Vagina (tissue), 2 donors: ENCODE data around the gene ABI1. TPM values are rescaled to one million over a fixed set of nuclear protein-coding genes. Genes with fewer than 3 reads are reported as not detected.
"Not testable (repeated sequence)": the region's sequence is repeated elsewhere in the genome, so short reads cannot be mapped to it uniquely, and the experiment has no call there.

Source experiments
- DNase-seq, 2 donors: peaks; one replicate each; pipeline ENCODE4 v3.0.0-alpha.2; 2017; ENCODE audit errors: extremely low spot score in 2 of 2
- H3K27ac ChIP-seq: fragments of 200-600 bp; sonication (generic); one replicate; pipeline ENCODE4 v1.5.1; 2019
- H3K27me3 ChIP-seq: fragments of 200-600 bp; sonication (generic); one replicate; pipeline ENCODE4 v1.5.1; 2019
- H3K36me3 ChIP-seq, 2 donors: fragments of 200-600 bp; sonication (generic); one replicate each; pipeline ENCODE4 v1.5.1; 2017 to 2019
- H3K4me1 ChIP-seq: fragments of 200-600 bp; sonication (generic); one replicate; pipeline ENCODE4 v1.5.1; 2019
- H3K4me3 ChIP-seq, 2 donors: fragments of 200-600 bp; sonication (generic); 1 replicate in 1 of 2; 2 replicates in 1 of 2; pipeline ENCODE4 v1.5.1; 2016 to 2019
- H3K9me3 ChIP-seq: fragments of 200-600 bp; sonication (generic); one replicate; pipeline ENCODE4 v1.5.1; 2019
- POLR2A ChIP-seq, 2 donors: fragments of 450-650 bp; IDR thresholded peaks; one replicate each; pipeline ENCODE4 v1.6.1; 2017; ENCODE audit warnings: antibody characterized with exemption in 2 of 2, mild to moderate bottlenecking in 2 of 2, moderate library complexity in 2 of 2
- POLR2AphosphoS5 ChIP-seq, 2 donors: sonication (generic); formaldehyde crosslinking; IDR thresholded peaks; one replicate each; pipeline ENCODE4 v1.9.0; 2017; ENCODE audit warnings: antibody characterized with exemption in 2 of 2, mild to moderate bottlenecking in 2 of 2, low read depth in 1 of 2; ENCODE audit not compliant: insufficient read depth in 1 of 2
- intact Hi-C: fragments of 100-400 bp; cut with DNase I; formaldehyde crosslinking; loops from one replicate; pipeline ENCODE4 v1.15.1; 2023
- total RNA-seq: library from RNA; depleted of rRNA; stranded (reverse); fragments of >200 nt; gene quantifications from one replicate; pipeline ENCODE4 v1.2.3, GENCODE V29; 2016
- TF ChIP-seq, protein P1 (sequence below), 3 experiments: fragments of 450-650 bp in 2 of 3; fragments of 200-600 bp in 1 of 3; sonication (generic) in 1 of 3; IDR thresholded peaks; one replicate each; pipeline ENCODE4 v1.5.1; 2017 to 2019; ENCODE audit warnings: antibody characterized with exemption in 3 of 3, mild to moderate bottlenecking in 2 of 3, moderate library complexity in 2 of 3

ABI1 gene
- 26.0 TPM for total RNA-seq

DNA sequence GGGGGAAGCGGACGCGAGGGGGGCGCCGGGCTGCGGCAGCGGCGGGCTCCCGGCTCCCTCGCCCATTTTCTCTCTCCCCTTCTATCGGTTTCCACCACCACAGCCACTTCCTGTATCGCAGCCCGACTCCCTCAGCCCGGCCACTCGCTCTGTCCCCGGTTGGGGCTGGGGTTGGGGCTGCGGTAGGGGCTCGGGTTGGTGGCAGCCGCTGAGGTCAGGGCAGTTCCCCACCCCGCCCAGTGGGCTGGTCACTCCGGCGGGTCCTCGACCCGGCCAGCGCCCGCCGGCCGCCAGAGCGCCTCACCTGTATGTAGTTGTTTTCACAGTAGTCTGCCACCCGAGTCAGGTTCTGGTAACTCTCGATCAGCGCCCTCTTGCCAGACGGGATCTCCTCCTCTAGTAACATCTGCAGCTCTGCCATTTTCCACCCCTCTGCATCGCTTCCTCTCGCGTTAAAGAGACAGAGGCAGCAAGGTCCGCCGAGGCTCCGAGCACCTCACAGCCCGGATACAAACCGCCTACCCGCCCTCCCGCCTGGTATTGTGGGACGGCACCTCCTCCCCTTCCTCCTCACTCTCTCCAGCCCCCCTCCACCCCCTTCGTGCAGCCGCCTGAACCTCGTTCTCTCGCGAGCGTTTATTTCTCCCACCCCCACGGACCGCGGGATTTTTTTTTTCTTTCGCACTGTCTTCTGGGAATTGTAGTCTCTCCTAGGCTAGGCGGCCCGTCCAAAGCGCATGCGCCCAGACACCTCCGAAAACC lies at the start of gene ABI1:
TSS of gene ABI1 (minus strand) at position 516 of the 762 bp plus-strand sequence. CDS start at position 421, 95 bp downstream.
- Histone ChIP-seq H3K27ac (peak within 1 kb of the TSS; percentile 97), H3K4me1 (peaks cover 40% of the 10 kb centered on the region), H3K36me3 (no peaks in the 10 kb centered on the region), H3K9me3 (no peaks in the 10 kb centered on the region), H3K4me3 (peak within 1 kb of the TSS; percentile 84 to 92), H3K27me3 (no peaks in the 10 kb centered on the region)
- TF ChIP-seq POLR2AphosphoS5 (IDR thresholded peaks at IDR 0.05; ENCODE audit: insufficient read depth in 1 of 2, low read depth in 1 of 2) = peak; percentile 91 to 98
- TF ChIP-seq, protein P1, sequence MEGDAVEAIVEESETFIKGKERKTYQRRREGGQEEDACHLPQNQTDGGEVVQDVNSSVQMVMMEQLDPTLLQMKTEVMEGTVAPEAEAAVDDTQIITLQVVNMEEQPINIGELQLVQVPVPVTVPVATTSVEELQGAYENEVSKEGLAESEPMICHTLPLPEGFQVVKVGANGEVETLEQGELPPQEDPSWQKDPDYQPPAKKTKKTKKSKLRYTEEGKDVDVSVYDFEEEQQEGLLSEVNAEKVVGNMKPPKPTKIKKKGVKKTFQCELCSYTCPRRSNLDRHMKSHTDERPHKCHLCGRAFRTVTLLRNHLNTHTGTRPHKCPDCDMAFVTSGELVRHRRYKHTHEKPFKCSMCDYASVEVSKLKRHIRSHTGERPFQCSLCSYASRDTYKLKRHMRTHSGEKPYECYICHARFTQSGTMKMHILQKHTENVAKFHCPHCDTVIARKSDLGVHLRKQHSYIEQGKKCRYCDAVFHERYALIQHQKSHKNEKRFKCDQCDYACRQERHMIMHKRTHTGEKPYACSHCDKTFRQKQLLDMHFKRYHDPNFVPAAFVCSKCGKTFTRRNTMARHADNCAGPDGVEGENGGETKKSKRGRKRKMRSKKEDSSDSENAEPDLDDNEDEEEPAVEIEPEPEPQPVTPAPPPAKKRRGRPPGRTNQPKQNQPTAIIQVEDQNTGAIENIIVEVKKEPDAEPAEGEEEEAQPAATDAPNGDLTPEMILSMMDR (IDR thresholded peaks at IDR 0.05) = no peak
- peak; percentile 12 to 98 for TF ChIP-seq POLR2A (IDR thresholded peaks at IDR 0.05)
- intact Hi-C loops = no loop called here
- peak; percentile 99 for DNase-seq

DNA sequence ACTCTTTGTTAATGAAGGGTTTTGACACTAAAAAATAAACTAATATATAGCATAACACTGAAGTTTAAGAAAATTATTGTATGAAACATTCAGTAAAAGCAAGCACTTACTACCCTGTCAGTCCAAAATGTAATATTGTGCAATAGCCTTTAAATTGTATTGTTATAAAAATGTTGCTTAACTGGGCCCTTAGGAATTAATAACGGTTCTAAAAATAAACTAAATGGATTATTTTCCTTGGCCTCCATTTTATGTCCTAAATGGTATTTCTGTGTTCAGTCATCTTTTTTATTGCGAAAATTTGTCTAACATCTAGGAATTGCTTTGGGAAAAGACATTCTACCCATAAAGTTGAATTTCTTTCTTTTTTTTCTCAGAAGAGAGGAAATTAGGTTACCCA lies 49.0 kb upstream of the ABI1 start:
- no peak for DNase-seq
- intact Hi-C loops = no loop called here
- H3K27ac ChIP-seq = no peak overlapping the region
- TF ChIP-seq, protein P1 (IDR thresholded peaks at IDR 0.05) = no peak
- H3K36me3 ChIP-seq = no peaks in the 10 kb centered on the region
- no peak overlapping the region for H3K4me3 ChIP-seq
- no peaks in the 10 kb centered on the region for H3K4me1 ChIP-seq
- H3K27me3 ChIP-seq = no peaks in the 10 kb centered on the region
- no peaks in the 10 kb centered on the region for H3K9me3 ChIP-seq

DNA sequence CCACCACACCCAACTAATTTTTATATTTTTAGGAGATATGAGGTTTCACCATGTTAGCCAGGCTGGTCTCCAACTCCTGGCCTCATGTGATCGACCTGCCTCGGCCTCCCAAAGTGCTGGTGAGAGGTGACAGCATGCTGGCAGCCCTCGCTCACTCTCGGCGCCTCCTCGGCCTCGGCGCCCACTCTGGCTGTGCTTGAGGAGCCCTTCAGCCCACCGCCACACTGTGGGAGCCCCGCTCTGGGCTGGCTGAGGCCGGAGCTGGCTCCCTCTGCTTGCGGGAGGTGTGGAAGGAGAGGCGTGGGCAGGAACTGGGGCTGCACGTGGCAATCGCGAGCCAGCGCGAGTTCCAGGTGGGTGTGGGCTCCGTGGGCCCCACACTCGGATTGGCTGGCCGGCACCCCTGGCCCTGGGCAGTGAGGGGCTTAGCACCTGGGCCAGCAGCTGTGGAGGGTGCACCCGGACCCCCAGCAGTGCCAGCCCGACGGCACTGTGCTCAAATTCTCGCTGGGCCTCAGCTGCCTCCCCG lies 44.6 kb upstream of the ABI1 start:
- DNase-seq, H3K27me3 ChIP-seq, H3K4me3 ChIP-seq, intact Hi-C loops, H3K36me3 ChIP-seq, H3K4me1 ChIP-seq, H3K27ac ChIP-seq, H3K9me3 ChIP-seq: not testable (repeated sequence)

DNA sequence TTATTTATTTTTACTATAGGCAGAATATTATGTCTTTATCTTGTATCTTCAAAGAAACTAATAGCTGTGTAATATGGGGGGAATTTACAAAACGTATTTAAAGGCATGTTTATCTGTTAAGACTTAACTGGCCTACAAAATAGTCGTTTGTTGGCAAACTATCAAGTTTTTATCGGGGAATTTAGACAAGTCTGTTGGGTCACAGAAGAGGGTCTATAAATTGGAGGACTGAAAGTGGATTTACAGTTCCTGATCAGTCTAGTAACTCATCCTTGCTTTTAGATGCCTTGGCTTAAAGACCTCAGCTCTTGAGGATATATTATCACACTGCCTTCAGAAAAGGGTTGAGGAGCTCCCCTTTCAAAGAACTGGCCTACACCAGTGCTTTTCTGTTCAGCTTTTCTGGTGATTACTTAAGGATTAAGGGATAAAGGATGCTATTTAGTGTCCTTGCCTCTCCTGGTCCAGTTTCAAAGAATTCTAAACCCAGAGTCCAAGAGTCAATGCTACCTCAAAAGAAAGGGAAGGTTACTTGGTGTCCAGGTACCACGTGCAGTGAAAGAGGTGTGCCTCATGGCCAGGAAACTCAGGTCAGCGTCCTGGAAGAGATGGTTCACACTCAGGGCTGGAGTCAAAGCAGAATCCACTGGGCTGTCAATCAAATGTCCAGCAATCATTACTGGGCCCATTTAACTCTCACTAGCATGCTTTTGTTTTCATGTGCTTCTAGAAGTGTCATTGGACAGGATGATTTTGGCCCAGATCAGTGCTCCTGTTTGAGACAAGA lies 42.9 kb upstream of the ABI1 start:
- Histone ChIP-seq H3K4me1 (no peaks in the 10 kb centered on the region), H3K9me3 (no peaks in the 10 kb centered on the region), H3K27me3 (no peaks in the 10 kb centered on the region), H3K4me3 (no peak overlapping the region), H3K36me3 (no peaks in the 10 kb centered on the region), H3K27ac (no peak overlapping the region)
- no peak for DNase-seq
- TF ChIP-seq, protein P1 (IDR thresholded peaks at IDR 0.05) = no peak
- no peak for TF ChIP-seq POLR2AphosphoS5 (IDR thresholded peaks at IDR 0.05; ENCODE audit: insufficient read depth in 1 of 2, low read depth in 1 of 2)
- TF ChIP-seq POLR2A (IDR thresholded peaks at IDR 0.05) = no peak
- intact Hi-C loops = no loop called here

DNA sequence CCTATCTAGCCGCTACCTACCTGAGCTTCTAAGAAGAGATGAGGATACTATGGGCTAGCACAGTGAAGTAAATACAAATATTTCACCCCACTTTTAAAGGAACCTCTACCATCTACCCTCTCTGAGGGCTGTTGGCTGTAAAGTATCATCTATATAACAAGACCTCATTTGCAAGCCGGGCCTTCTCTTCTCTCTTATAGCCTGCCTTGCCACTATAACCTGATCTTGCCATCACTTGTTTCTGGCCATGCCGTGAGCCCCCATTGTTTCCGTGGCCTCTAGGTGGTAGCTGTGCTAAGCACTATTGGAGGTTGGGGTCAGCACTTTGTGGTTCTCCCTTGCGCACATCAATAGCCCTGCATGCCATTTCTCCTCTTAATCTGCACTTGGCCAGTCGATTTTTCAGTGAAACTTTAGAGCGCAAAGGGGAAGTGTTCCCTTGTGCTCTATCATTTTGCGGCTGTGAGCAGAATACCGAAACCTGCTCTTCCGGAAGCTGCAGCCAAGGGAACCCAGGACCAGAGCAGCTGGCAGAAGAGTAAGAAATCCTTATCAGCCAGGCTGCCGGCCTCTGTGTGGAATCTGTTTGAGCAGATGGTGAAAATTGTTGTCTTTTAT lies 31.7 kb upstream of the ABI1 start:
- H3K27ac ChIP-seq, H3K4me1 ChIP-seq, H3K27me3 ChIP-seq, intact Hi-C loops, H3K4me3 ChIP-seq, H3K36me3 ChIP-seq, DNase-seq, H3K9me3 ChIP-seq: not testable (repeated sequence)
